Glutamatergic neuron (in vitro differentiated cells): Measurements from ENCODE around the gene KCNQ1. TPM values are rescaled to one million over a fixed set of nuclear protein-coding genes. Genes with fewer than 3 reads are reported as not detected.

ENCODE experiments used
- DNase-seq: peaks from one replicate; pipeline ENCODE4 v3.0.0; 2022
- H3K27ac Mint-ChIP-seq: one replicate; pipeline ENCODE4 v1.8.0; 2020; ENCODE audit warnings: mild to moderate bottlenecking, mixed read lengths, inconsistent platforms; ENCODE audit not compliant: unreplicated experiment
- H3K27me3 Mint-ChIP-seq: one replicate; pipeline ENCODE4 v1.8.0; 2020; ENCODE audit warnings: mild to moderate bottlenecking, moderate library complexity, mixed read lengths, inconsistent platforms; ENCODE audit not compliant: unreplicated experiment
- H3K36me3 Mint-ChIP-seq: one replicate; pipeline ENCODE4 v1.8.0; 2020; ENCODE audit warnings: mild to moderate bottlenecking, mixed read lengths, inconsistent platforms; ENCODE audit not compliant: unreplicated experiment
- H3K4me1 Mint-ChIP-seq: one replicate; pipeline ENCODE4 v1.8.0; 2020; ENCODE audit warnings: mild to moderate bottlenecking, low read depth, mixed read lengths, inconsistent platforms; ENCODE audit not compliant: unreplicated experiment
- H3K4me3 Mint-ChIP-seq: one replicate; pipeline ENCODE4 v1.8.0; 2020; ENCODE audit warnings: mild to moderate bottlenecking, mixed read lengths, inconsistent platforms; ENCODE audit not compliant: unreplicated experiment
- H3K9me3 Mint-ChIP-seq: one replicate; pipeline ENCODE4 v1.8.0; 2020; ENCODE audit warnings: mild to moderate bottlenecking, moderate library complexity, mixed read lengths, inconsistent platforms; ENCODE audit not compliant: unreplicated experiment
- CTCF ChIP-seq: fragments of 200-600 bp; sonication (generic); IDR thresholded peaks from one replicate; pipeline ENCODE4 v1.5.0; 2021; ENCODE audit not compliant: partially characterized antibody, unreplicated experiment
- total RNA-seq: library from RNA; stranded (reverse); fragmentation: NEBNext Ultra II Directional; extraction: Animal tissue kit (Norgen Biotek cat#: 25700); gene quantifications from one replicate; pipeline ENCODE4 v1.2.1, GENCODE V29; 2021; ENCODE audit not compliant: unreplicated experiment

KCNQ1 gene
- total RNA-seq, 1 donor from 2014 or later = 0.44 TPM

- TF ChIP-seq CTCF = no peak
- peaks cover 13% of the 10 kb centered on the region for H3K9me3 Mint-ChIP-seq
- no peak overlapping the region for H3K27ac Mint-ChIP-seq
- no peak for DNase-seq
- H3K4me3 Mint-ChIP-seq = peak overlapping the region; percentile 47
- peaks cover 43% of the 10 kb centered on the region for H3K4me1 Mint-ChIP-seq
- peaks cover 14% of the 10 kb centered on the region for H3K27me3 Mint-ChIP-seq
- no peaks in the 10 kb centered on the region for H3K36me3 Mint-ChIP-seq
These were observed 250.5 kb downstream of the KCNQ1 start for GRCh38 chr11:2694995-2695939.

- no peaks in the 10 kb centered on the region for H3K36me3 Mint-ChIP-seq
- H3K9me3 Mint-ChIP-seq = peaks cover 13% of the 10 kb centered on the region
- peaks cover 14% of the 10 kb centered on the region for H3K27me3 Mint-ChIP-seq
- peak overlapping the region; percentile 98 for H3K4me3 Mint-ChIP-seq
- no peak for TF ChIP-seq CTCF
- H3K4me1 Mint-ChIP-seq = peaks cover 36% of the 10 kb centered on the region
- no peak for DNase-seq
- H3K27ac Mint-ChIP-seq = no peak overlapping the region
These were observed 251.6 kb downstream of the KCNQ1 start for GRCh38 chr11:2696455-2696854.

GRCh38 chr11:2697866-2698265 lies 253.1 kb downstream of the KCNQ1 start:
- DNase-seq = no peak
- no peak for TF ChIP-seq CTCF
- Mint-ChIP-seq H3K4me3 (peak overlapping the region; percentile 98), H3K36me3 (no peaks in the 10 kb centered on the region), H3K27ac (no peak overlapping the region), H3K27me3 (peaks cover 7% of the 10 kb centered on the region), H3K4me1 (peaks cover 31% of the 10 kb centered on the region), H3K9me3 (peaks cover 7% of the 10 kb centered on the region)

GRCh38 chr11:2698386-2699184 lies 253.8 kb downstream of the KCNQ1 start:
- TF ChIP-seq CTCF = no peak
- no peak for DNase-seq
- peaks cover 7% of the 10 kb centered on the region for H3K27me3 Mint-ChIP-seq

More at GRCh38 chr11:2698386-2699184, 253.8 kb downstream of the KCNQ1 start:
- Mint-ChIP-seq H3K4me1 (peaks cover 36% of the 10 kb centered on the region), H3K27ac (peak overlapping the region; percentile 85), H3K9me3 (peaks cover 7% of the 10 kb centered on the region), H3K4me3 (peak overlapping the region; percentile 98), H3K36me3 (no peaks in the 10 kb centered on the region)
